C4-2B (cell line): Measurements from ENCODE around the gene IFNA21.
"Not testable (repeated sequence)": the region's sequence is repeated elsewhere in the genome, so short reads cannot be mapped to it uniquely, and the experiment has no call there.

Experiments
- ZFX ChIP-seq: fragments of 450-650 bp; IDR thresholded peaks from 2 replicates; pipeline ENCODE4 v1.6.1; 2017
- TF ChIP-seq, protein P1 (sequence below): fragments of 450-650 bp; conservative IDR thresholded peaks from 2 replicates; pipeline ENCODE4 v1.5.1; 2017; ENCODE audit warnings: mild to moderate bottlenecking

DNA sequence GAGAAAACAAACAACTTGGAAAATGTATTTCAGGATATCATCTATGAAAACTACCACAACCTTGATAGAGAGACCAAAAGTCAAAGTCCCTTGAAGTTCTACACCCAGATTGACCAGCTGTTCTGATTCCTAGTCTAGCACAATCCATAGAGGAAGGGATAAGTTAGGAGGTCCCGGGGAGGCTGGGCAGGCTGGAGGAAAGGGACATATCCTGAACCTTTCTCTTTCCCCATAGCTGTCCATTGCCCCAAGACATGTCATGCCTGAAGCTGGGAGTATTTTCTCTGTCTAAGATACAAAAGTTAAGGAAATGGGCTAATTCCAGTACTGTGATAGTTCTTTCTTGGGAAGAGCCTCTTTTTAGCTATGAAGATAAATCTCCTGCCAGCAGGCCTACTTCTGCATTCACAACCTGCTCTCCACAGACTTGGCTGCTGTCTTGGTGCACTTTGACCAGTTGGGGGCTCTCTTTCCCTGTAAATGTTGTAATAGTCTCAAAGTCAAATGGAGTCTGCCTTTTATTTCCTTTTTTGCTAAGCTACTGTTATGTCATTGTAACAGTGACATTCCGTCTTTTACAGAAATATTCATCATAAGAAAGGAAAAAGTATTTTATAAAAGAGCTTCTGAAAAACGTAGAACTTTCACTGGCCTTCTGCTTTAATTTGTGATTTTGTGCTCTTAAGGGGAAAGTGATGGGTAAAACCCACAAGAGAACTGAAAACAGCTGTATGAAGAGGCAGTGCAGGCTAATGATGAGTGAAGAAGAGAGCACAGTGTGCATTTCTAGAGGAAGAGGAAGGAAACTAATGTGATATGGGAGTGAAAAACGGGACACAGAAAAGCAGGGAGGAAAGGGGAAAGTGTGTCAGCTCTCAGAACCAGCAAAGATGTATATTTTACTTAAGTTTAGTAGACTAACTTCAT is 16.6 kb upstream of the IFNA21 start:
- TF ChIP-seq, protein P1, sequence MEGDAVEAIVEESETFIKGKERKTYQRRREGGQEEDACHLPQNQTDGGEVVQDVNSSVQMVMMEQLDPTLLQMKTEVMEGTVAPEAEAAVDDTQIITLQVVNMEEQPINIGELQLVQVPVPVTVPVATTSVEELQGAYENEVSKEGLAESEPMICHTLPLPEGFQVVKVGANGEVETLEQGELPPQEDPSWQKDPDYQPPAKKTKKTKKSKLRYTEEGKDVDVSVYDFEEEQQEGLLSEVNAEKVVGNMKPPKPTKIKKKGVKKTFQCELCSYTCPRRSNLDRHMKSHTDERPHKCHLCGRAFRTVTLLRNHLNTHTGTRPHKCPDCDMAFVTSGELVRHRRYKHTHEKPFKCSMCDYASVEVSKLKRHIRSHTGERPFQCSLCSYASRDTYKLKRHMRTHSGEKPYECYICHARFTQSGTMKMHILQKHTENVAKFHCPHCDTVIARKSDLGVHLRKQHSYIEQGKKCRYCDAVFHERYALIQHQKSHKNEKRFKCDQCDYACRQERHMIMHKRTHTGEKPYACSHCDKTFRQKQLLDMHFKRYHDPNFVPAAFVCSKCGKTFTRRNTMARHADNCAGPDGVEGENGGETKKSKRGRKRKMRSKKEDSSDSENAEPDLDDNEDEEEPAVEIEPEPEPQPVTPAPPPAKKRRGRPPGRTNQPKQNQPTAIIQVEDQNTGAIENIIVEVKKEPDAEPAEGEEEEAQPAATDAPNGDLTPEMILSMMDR: peak; percentile 70
- not testable (repeated sequence) for TF ChIP-seq ZFX
